Measurements from ENCODE around the gene PLXDC2. TPM values are rescaled to one million over a fixed set of nuclear protein-coding genes. Genes with fewer than 3 reads are reported as not detected.

PLXDC2 gene
- total RNA-seq, 1 donor from 2014 or later: not detected

DNA sequence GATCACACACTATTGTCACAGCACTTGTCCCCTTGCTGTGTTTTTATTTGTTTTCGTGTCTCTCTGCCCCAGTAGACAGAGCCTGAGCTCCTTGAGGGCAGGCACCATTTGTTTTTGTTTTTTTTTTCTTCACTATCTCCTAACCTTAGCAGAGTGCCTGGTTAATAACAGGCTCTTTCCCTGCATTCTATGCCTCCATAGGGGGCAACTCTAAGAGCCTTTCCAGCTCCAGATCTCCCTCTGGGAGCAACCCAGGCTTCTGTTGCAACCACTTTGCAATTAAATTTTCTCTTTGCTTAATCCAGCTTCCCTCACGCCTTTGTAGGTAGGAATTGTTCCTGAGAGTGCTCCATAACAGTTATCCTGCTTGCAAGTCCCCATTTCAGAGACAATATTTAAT, 148.4 kb downstream of the PLXDC2 start:
- H3K4me1 Mint-ChIP-seq: no peaks in the 10 kb centered on the region
- H3K4me3 Mint-ChIP-seq: no peak overlapping the region
- H3K27me3 Mint-ChIP-seq: no peaks in the 10 kb centered on the region
- DNase-seq: no peak
- intact Hi-C loops (cut with micrococcal nuclease): no loop called here
- H3K9me3 Mint-ChIP-seq: peaks cover 3% of the 10 kb centered on the region
- no peak overlapping the region for H3K27ac Mint-ChIP-seq
- H3K36me3 Mint-ChIP-seq (ENCODE audit: low read depth): no peaks in the 10 kb centered on the region

DNA sequence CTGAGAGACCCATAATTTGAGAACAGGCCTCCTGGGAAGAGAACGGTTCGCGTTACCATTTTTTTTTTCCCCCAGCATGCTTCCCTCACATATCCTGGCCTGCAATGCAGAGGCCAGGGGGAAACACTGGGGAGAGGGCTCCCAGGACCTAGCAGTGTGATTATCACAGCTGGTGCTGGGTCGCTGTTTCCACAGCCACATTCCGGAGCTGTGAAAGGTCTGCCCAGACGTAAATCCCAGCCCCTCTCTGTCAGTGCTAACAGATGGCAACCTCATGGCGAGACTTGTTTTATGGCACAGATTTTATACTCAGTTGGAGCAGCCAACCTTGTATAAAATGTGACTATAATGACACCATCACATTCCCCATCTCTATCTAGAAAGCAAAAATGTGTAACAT, 150.5 kb downstream of the PLXDC2 start:
- Mint-ChIP-seq H3K27me3 (no peaks in the 10 kb centered on the region), H3K27ac (no peak overlapping the region), H3K9me3 (peaks cover 6% of the 10 kb centered on the region), H3K36me3 (ENCODE audit: low read depth) (no peaks in the 10 kb centered on the region), H3K4me3 (no peak overlapping the region), H3K4me1 (no peaks in the 10 kb centered on the region)
- no peak for DNase-seq
- intact Hi-C loops (cut with micrococcal nuclease): no loop called here

GRCh38 chr10:19967981-19968380, 151.7 kb downstream of the PLXDC2 start:
- Mint-ChIP-seq H3K27me3 (no peaks in the 10 kb centered on the region), H3K9me3 (peaks cover 7% of the 10 kb centered on the region), H3K4me1 (no peaks in the 10 kb centered on the region), H3K27ac (no peak overlapping the region), H3K4me3 (no peak overlapping the region), H3K36me3 (ENCODE audit: low read depth) (no peaks in the 10 kb centered on the region)
- intact Hi-C loops (cut with micrococcal nuclease): no loop called here
- no peak for DNase-seq

GRCh38 chr10:19968745-19969144, 152.5 kb downstream of the PLXDC2 start:
- no peak for DNase-seq
- H3K4me3 Mint-ChIP-seq: no peak overlapping the region

GRCh38 chr10:19970256-19970655, 154.0 kb downstream of the PLXDC2 start:
- no peaks in the 10 kb centered on the region for H3K27me3 Mint-ChIP-seq
- intact Hi-C loops (cut with micrococcal nuclease): no loop called here
- H3K36me3 Mint-ChIP-seq (ENCODE audit: low read depth): no peaks in the 10 kb centered on the region
- no peak overlapping the region for H3K4me3 Mint-ChIP-seq
- no peak overlapping the region for H3K27ac Mint-ChIP-seq
- H3K9me3 Mint-ChIP-seq: peaks cover 9% of the 10 kb centered on the region
- H3K4me1 Mint-ChIP-seq: no peaks in the 10 kb centered on the region
- DNase-seq: no peak

More at GRCh38 chr10:19968745-19969144, 152.5 kb downstream of the PLXDC2 start:
- Mint-ChIP-seq H3K27ac (no peak overlapping the region), H3K36me3 (ENCODE audit: low read depth) (no peaks in the 10 kb centered on the region), H3K27me3 (no peaks in the 10 kb centered on the region), H3K4me1 (no peaks in the 10 kb centered on the region), H3K9me3 (peaks cover 5% of the 10 kb centered on the region)
- intact Hi-C loops (cut with micrococcal nuclease): no loop called here

DNA sequence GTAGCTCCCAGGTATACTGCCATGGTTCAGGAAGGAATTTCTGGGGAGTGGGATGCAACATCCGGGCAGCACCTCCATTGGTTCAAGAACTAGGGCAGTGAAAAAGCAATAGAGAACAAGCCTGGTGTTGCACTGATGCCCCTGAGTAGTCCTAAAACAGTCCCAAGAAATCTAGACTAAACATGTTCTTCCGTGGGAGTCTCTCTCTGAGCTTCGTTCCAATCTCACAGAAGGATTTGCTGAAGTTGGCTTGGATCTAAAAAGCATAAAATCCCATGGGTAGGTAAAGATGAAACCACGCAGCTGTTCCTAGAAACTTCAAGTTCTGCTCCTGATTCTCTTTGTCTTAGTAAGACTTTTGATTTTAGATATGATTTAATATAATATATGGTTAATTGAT, 154.5 kb downstream of the PLXDC2 start:
- no peaks in the 10 kb centered on the region for H3K36me3 Mint-ChIP-seq (ENCODE audit: low read depth)
- no peak overlapping the region for H3K27ac Mint-ChIP-seq
- H3K9me3 Mint-ChIP-seq: peaks cover 9% of the 10 kb centered on the region
- H3K27me3 Mint-ChIP-seq: no peaks in the 10 kb centered on the region
- no peak for DNase-seq
- H3K4me3 Mint-ChIP-seq: no peak overlapping the region
- intact Hi-C loops (cut with micrococcal nuclease): no loop called here
- no peaks in the 10 kb centered on the region for H3K4me1 Mint-ChIP-seq

- Mint-ChIP-seq H3K27me3 (no peaks in the 10 kb centered on the region), H3K4me3 (no peak overlapping the region), H3K36me3 (ENCODE audit: low read depth) (no peaks in the 10 kb centered on the region), H3K4me1 (no peaks in the 10 kb centered on the region), H3K27ac (no peak overlapping the region), H3K9me3 (peaks cover 9% of the 10 kb centered on the region)
- DNase-seq: no peak
- intact Hi-C loops (cut with micrococcal nuclease): no loop called here
These were observed 155.3 kb downstream of the PLXDC2 start for GRCh38 chr10:19971343-19972052.

DNA sequence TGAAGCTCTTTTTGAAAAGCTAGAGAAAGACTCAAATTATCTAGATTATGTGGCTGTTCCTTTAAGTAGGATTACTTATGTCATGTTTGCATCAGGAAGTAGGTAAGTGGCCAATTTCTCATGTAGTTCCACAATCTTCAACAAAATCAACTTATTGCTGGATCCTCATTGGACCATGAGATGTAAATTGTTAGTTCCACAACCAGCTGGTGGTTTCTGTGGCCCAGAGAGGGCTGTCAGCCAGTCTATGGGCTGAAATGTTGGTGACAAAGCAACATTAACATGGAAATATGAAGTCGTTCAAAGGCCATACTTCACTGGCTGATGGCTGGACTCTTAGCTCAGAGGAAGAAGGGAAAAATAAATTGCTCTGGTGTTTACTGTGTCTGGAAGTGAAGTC, 157.9 kb downstream of the PLXDC2 start:
- Mint-ChIP-seq H3K9me3 (peaks cover 9% of the 10 kb centered on the region), H3K4me1 (no peaks in the 10 kb centered on the region), H3K27me3 (no peaks in the 10 kb centered on the region), H3K27ac (no peak overlapping the region), H3K4me3 (no peak overlapping the region), H3K36me3 (ENCODE audit: low read depth) (no peaks in the 10 kb centered on the region)
- intact Hi-C loops (cut with micrococcal nuclease): no loop called here
- DNase-seq: no peak

DNA sequence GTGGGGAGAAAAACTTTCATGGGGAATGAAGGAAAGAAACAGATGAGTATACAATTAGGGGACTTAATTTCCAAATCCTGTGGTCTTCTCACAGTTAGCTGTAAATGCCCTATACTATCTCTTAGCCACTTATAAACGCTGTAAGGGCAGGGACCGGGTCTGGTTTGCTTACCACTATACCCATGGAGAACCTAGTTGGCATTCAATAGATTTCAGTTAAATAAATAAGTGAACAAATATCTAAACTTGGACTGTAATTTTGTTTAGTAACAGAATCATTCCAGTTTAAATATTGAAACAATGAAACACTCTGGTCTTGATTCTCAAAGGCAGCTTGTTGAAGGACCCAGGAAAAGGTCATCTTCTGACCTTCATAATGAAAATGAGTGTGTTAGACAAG, 158.3 kb downstream of the PLXDC2 start:
- intact Hi-C loops (cut with micrococcal nuclease): no loop called here
- H3K36me3 Mint-ChIP-seq (ENCODE audit: low read depth): no peaks in the 10 kb centered on the region
- H3K27ac Mint-ChIP-seq: no peak overlapping the region
- H3K27me3 Mint-ChIP-seq: no peaks in the 10 kb centered on the region
- no peaks in the 10 kb centered on the region for H3K4me1 Mint-ChIP-seq
- H3K9me3 Mint-ChIP-seq: peaks cover 9% of the 10 kb centered on the region
- H3K4me3 Mint-ChIP-seq: no peak overlapping the region
- DNase-seq: no peak

DNA sequence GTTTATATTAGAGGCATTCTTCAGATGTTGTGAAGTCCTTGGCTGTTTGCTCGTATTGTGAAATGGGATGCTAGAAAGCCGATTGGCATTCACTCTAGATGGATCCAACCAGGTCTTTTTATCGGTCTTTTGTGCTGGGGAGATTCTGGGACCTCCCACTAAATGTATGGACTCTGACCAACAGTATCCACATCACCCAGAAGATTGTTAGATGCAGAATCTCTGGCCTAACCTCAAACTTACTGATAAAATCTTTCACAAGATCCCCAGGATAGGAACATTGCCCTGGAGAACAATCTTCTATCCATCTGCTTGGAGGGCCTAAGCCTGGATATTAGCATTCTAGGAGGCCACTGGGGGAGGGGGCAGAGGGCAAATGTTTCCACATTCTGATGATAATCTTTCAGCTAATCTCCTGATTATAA, 160.9 kb downstream of the PLXDC2 start:
- Mint-ChIP-seq H3K9me3 (peaks cover 3% of the 10 kb centered on the region), H3K4me1 (no peaks in the 10 kb centered on the region), H3K4me3 (no peak overlapping the region), H3K36me3 (ENCODE audit: low read depth) (no peaks in the 10 kb centered on the region), H3K27ac (no peak overlapping the region), H3K27me3 (no peaks in the 10 kb centered on the region)
- intact Hi-C loops (cut with micrococcal nuclease): no loop called here
- no peak for DNase-seq

DNA sequence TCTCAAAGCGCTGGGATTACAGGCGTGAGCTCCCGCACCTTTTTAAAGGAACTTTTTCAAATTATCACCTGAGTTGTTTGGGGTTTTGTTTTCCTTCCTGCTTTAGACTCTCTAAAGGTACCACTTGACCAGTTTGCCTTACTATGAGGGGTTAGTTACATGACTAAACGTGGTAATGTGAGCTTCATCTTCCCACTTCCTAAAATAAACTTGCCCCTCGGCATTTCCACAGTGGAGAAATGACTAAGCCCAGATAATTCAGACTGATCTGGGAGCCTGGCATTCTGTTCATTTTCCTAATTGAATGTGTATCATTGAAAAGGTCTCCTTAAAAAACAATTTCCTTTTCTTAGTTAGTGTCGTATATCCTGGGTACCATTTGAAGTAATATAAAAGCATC, 163.4 kb downstream of the PLXDC2 start:
- H3K27ac Mint-ChIP-seq: no peak overlapping the region
- DNase-seq: no peak
- H3K4me1 Mint-ChIP-seq: no peaks in the 10 kb centered on the region
- no peaks in the 10 kb centered on the region for H3K9me3 Mint-ChIP-seq
- H3K27me3 Mint-ChIP-seq: no peaks in the 10 kb centered on the region
- H3K4me3 Mint-ChIP-seq: no peak overlapping the region
- intact Hi-C loops (cut with micrococcal nuclease): no loop called here
- no peaks in the 10 kb centered on the region for H3K36me3 Mint-ChIP-seq (ENCODE audit: low read depth)

GRCh38 chr10:19983880-19984565, 167.8 kb downstream of the PLXDC2 start:
- Mint-ChIP-seq H3K4me3 (no peak overlapping the region), H3K27ac (no peak overlapping the region), H3K9me3 (no peaks in the 10 kb centered on the region), H3K36me3 (ENCODE audit: low read depth) (no peaks in the 10 kb centered on the region), H3K27me3 (no peaks in the 10 kb centered on the region), H3K4me1 (no peaks in the 10 kb centered on the region)
- no peak for DNase-seq
- intact Hi-C loops (cut with micrococcal nuclease): no loop called here

DNA sequence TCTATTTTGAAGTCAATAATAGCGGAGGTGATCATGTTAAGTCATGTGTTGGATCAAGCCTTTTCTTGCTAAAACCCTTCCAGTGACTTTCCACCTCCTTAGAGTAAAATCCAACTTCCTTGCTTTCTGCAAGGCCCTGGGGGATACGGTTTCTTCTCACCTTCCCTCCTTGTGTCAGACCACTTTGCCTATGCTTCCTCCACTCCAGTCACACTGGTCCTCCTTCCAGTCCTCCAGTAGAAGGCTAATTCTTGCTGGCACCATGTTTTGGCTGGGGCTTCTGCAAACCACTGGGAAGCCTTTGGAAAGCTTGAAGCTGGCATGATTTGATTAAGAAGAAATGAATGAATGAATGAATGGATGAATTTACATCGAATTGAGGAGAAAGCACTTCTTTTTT, 169.5 kb downstream of the PLXDC2 start:
- no peaks in the 10 kb centered on the region for H3K9me3 Mint-ChIP-seq
- no peaks in the 10 kb centered on the region for H3K27me3 Mint-ChIP-seq
- no peaks in the 10 kb centered on the region for H3K4me1 Mint-ChIP-seq

GRCh38 chr10:19986591-19986990, 170.4 kb downstream of the PLXDC2 start:
- Mint-ChIP-seq H3K4me3 (no peak overlapping the region), H3K9me3 (no peaks in the 10 kb centered on the region), H3K36me3 (ENCODE audit: low read depth) (no peaks in the 10 kb centered on the region), H3K27me3 (no peaks in the 10 kb centered on the region), H3K27ac (no peak overlapping the region), H3K4me1 (no peaks in the 10 kb centered on the region)
- DNase-seq: no peak
- intact Hi-C loops (cut with micrococcal nuclease): no loop called here

More for the DNA sequence above, 169.5 kb downstream of the PLXDC2 start:
- Mint-ChIP-seq H3K4me3 (no peak overlapping the region), H3K27ac (no peak overlapping the region), H3K36me3 (ENCODE audit: low read depth) (no peaks in the 10 kb centered on the region)
- intact Hi-C loops (cut with micrococcal nuclease): no loop called here
- no peak for DNase-seq

DNA sequence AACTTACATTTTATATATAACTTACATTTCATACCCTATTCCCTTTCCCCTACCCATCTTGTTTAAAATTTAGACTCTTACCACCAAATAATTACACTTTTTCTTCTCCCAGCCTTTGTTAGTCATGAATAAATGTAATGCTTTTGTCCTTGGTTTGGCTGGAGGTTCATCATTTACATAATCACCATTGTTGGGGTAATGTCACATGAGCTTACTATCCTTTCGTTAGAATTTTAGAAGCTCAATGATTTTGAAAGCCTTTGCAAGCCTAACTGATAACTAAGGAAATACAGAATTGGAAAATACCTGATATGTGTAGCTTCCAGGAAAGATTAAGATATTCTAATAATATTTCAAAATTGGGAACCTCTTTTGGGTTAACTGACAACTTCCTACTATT, 171.7 kb downstream of the PLXDC2 start:
- intact Hi-C loops (cut with micrococcal nuclease): no loop called here
- Mint-ChIP-seq H3K27me3 (no peaks in the 10 kb centered on the region), H3K4me3 (no peak overlapping the region), H3K9me3 (no peaks in the 10 kb centered on the region), H3K36me3 (ENCODE audit: low read depth) (no peaks in the 10 kb centered on the region), H3K27ac (no peak overlapping the region), H3K4me1 (no peaks in the 10 kb centered on the region)
- no peak for DNase-seq

Measured in activated CD4-positive, alpha-beta T cell treated with anti-CD3 and anti-CD28 coated beads, Interleukin-2, amount 10 ng/mL, durations not matched to agents 24 days and 14 days (primary cell).